HepG2 (cell line): Measurements from ENCODE around the gene NPIPA7.
"Not testable (repeated sequence)": the region's sequence is repeated elsewhere in the genome, so short reads cannot be mapped to it uniquely, and the experiment has no call there.

Source experiments
- ESRRA ChIP-seq: sonication (generic); formaldehyde crosslinking; IDR thresholded peaks from 2 replicates; pipeline ENCODE4 v1.5.1; 2020; ENCODE audit warnings: mild to moderate bottlenecking, low read depth, missing genetic modification reagents
- EZH2 ChIP-seq: conservative IDR thresholded peaks from 2 replicates; pipeline ENCODE4 v1.6.1; 2012; ENCODE audit warnings: mild to moderate bottlenecking, low read depth, low read length, moderate library complexity
- NKX3-1 ChIP-seq: sonication (generic); formaldehyde crosslinking; IDR thresholded peaks from 2 replicates; pipeline ENCODE4 v1.5.0; 2020; ENCODE audit warnings: missing genetic modification reagents
- NR2C2 ChIP-seq: sonication (generic); formaldehyde crosslinking; IDR thresholded peaks from 2 replicates; pipeline ENCODE4 v1.4.0; 2020; ENCODE audit warnings: missing genetic modification reagents, mild to moderate bottlenecking, moderate library complexity, borderline replicate concordance
- PITX1 ChIP-seq: sonication (generic); formaldehyde crosslinking; IDR thresholded peaks from 2 replicates; pipeline ENCODE4 v1.5.1; 2020; ENCODE audit warnings: mild to moderate bottlenecking, missing genetic modification reagents
- POLR2A ChIP-seq, 2 experiments: IDR thresholded peaks; 2 replicates each; pipeline ENCODE4 v1.6.1; 2011; ENCODE audit warnings: low read depth in 2 of 2, low read length in 2 of 2, mild to moderate bottlenecking in 1 of 2, moderate library complexity in 1 of 2; ENCODE audit not compliant: insufficient read depth in 1 of 2
- SMC3 ChIP-seq: IDR thresholded peaks from 2 replicates; pipeline ENCODE4 v1.6.1; 2011; ENCODE audit warnings: low read length, improper control_type of control experiment
- YY1 ChIP-seq: IDR thresholded peaks from 2 replicates; pipeline ENCODE4 v1.6.1; 2011; ENCODE audit warnings: low read length, low read depth, moderate library complexity, mild to moderate bottlenecking; ENCODE audit not compliant: insufficient read depth, insufficient replicate concordance
- ZFX ChIP-seq: sonication (generic); formaldehyde crosslinking; IDR thresholded peaks from 2 replicates; pipeline ENCODE4 v1.4.0; 2020; ENCODE audit warnings: mild to moderate bottlenecking, low read depth, missing genetic modification reagents, moderate library complexity
- TF ChIP-seq, protein P1 (sequence below): sonication (generic); formaldehyde crosslinking; IDR thresholded peaks from 2 replicates; pipeline ENCODE4 v1.5.0; 2020; ENCODE audit warnings: mild to moderate bottlenecking, missing genetic modification reagents, moderate library complexity
- TF ChIP-seq, protein P2 (sequence below): sonication (generic); formaldehyde crosslinking; conservative IDR thresholded peaks from 2 replicates; pipeline ENCODE4 v1.8.0; 2022; ENCODE audit warnings: missing genetic modification reagents
- TF ChIP-seq, protein P3 (sequence below): sonication (generic); formaldehyde crosslinking; IDR thresholded peaks from 2 replicates; pipeline ENCODE4 v1.4.0; 2020; ENCODE audit warnings: missing genetic modification reagents, borderline replicate concordance

DNA sequence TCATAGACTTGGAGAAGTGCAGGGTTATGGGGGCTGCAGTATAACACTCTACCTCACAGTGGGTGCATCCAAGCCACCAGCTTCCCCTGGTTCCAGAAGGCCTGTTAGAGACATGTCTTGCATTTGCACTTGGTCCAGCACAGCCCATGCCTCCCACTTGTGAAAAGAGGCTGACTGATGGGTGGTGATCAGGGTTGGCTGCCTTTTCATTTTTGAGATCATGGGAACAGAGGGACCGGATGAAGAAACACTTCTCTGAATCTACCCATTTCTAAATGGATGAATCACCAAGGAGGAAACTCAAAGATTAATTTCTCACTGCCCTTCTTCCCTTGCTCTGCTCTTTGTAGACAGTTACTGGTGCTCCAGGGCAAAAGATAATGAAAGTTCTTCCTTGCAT is 34.8 kb downstream of the NPIPA7 start:
- TF ChIP-seq, protein P1, sequence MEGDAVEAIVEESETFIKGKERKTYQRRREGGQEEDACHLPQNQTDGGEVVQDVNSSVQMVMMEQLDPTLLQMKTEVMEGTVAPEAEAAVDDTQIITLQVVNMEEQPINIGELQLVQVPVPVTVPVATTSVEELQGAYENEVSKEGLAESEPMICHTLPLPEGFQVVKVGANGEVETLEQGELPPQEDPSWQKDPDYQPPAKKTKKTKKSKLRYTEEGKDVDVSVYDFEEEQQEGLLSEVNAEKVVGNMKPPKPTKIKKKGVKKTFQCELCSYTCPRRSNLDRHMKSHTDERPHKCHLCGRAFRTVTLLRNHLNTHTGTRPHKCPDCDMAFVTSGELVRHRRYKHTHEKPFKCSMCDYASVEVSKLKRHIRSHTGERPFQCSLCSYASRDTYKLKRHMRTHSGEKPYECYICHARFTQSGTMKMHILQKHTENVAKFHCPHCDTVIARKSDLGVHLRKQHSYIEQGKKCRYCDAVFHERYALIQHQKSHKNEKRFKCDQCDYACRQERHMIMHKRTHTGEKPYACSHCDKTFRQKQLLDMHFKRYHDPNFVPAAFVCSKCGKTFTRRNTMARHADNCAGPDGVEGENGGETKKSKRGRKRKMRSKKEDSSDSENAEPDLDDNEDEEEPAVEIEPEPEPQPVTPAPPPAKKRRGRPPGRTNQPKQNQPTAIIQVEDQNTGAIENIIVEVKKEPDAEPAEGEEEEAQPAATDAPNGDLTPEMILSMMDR (CRISPR knock-in tag), result not testable (repeated sequence)
- TF ChIP-seq YY1; SMC3; ZFX; EZH2; PITX1 (CRISPR knock-in tag); NR2C2 (CRISPR knock-in tag); NKX3-1 (CRISPR knock-in tag); ESRRA (CRISPR knock-in tag); POLR2A (IDR thresholded peaks at IDR 0.05; ENCODE audit: insufficient read depth in 1 of 2, low read depth in 2 of 2, low read length in 2 of 2): not testable (repeated sequence)
- TF ChIP-seq, protein P2, sequence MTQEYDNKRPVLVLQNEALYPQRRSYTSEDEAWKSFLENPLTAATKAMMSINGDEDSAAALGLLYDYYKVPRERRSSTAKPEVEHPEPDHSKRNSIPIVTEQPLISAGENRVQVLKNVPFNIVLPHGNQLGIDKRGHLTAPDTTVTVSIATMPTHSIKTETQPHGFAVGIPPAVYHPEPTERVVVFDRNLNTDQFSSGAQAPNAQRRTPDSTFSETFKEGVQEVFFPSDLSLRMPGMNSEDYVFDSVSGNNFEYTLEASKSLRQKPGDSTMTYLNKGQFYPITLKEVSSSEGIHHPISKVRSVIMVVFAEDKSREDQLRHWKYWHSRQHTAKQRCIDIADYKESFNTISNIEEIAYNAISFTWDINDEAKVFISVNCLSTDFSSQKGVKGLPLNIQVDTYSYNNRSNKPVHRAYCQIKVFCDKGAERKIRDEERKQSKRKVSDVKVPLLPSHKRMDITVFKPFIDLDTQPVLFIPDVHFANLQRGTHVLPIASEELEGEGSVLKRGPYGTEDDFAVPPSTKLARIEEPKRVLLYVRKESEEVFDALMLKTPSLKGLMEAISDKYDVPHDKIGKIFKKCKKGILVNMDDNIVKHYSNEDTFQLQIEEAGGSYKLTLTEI (CRISPR knock-in tag), result not testable (repeated sequence)
- TF ChIP-seq, protein P3, sequence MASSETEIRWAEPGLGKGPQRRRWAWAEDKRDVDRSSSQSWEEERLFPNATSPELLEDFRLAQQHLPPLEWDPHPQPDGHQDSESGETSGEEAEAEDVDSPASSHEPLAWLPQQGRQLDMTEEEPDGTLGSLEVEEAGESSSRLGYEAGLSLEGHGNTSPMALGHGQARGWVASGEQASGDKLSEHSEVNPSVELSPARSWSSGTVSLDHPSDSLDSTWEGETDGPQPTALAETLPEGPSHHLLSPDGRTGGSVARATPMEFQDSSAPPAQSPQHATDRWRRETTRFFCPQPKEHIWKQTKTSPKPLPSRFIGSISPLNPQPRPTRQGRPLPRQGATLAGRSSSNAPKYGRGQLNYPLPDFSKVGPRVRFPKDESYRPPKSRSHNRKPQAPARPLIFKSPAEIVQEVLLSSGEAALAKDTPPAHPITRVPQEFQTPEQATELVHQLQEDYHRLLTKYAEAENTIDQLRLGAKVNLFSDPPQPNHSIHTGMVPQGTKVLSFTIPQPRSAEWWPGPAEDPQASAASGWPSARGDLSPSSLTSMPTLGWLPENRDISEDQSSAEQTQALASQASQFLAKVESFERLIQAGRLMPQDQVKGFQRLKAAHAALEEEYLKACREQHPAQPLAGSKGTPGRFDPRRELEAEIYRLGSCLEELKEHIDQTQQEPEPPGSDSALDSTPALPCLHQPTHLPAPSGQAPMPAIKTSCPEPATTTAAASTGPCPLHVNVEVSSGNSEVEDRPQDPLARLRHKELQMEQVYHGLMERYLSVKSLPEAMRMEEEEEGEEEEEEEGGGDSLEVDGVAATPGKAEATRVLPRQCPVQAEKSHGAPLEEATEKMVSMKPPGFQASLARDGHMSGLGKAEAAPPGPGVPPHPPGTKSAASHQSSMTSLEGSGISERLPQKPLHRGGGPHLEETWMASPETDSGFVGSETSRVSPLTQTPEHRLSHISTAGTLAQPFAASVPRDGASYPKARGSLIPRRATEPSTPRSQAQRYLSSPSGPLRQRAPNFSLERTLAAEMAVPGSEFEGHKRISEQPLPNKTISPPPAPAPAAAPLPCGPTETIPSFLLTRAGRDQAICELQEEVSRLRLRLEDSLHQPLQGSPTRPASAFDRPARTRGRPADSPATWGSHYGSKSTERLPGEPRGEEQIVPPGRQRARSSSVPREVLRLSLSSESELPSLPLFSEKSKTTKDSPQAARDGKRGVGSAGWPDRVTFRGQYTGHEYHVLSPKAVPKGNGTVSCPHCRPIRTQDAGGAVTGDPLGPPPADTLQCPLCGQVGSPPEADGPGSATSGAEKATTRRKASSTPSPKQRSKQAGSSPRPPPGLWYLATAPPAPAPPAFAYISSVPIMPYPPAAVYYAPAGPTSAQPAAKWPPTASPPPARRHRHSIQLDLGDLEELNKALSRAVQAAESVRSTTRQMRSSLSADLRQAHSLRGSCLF (CRISPR knock-in tag), result not testable (repeated sequence)
